Spleen (tissue), 11 donors: ENCODE data around the gene OR8B4. TPM values are rescaled to one million over a fixed set of nuclear protein-coding genes. Genes with fewer than 3 reads are reported as not detected.
A peak's percentile ranks its signal among the peaks of the same experiment; 100 is the strongest.
"Not testable (repeated sequence)": the region's sequence is repeated elsewhere in the genome, so short reads cannot be mapped to it uniquely, and the experiment has no call there.

ENCODE experiments used
- DNase-seq: peaks from one replicate; pipeline ENCODE4 v3.0.0-alpha.2; 2020
- H3K27ac ChIP-seq, 8 donors: fragments of 200-600 bp; sonication (generic) in 7 of 8; 1 replicate in 4 of 8; 2 replicates in 4 of 8; pipeline versions ENCODE4 v1.5.0 to v1.8.0; 2016 to 2021; ENCODE audit warnings: inconsistent platforms in 4 of 8, mild to moderate bottlenecking in 4 of 8, moderate library complexity in 1 of 8
- H3K27me3 ChIP-seq, 7 donors: fragments of 200-600 bp; sonication (generic) in 6 of 7; replicated peaks in 1 of 7; 1 replicate in 4 of 7; 2 replicates in 3 of 7; pipeline versions ENCODE4 v1.5.0 to v1.8.0; 2016 to 2021; ENCODE audit warnings: inconsistent platforms in 3 of 7, mild to moderate bottlenecking in 1 of 7
- H3K36me3 ChIP-seq, 6 donors: fragments of 200-600 bp; sonication (generic) in 5 of 6; 1 replicate in 4 of 6; 2 replicates in 2 of 6; pipeline versions ENCODE4 v1.5.0 to v1.8.0; 2016 to 2021; ENCODE audit warnings: inconsistent platforms in 2 of 6
- H3K4me1 ChIP-seq, 6 donors: fragments of 200-600 bp; sonication (generic) in 5 of 6; 1 replicate in 3 of 6; 2 replicates in 3 of 6; pipeline versions ENCODE4 v1.5.0 to v1.8.0; 2016 to 2021; ENCODE audit warnings: inconsistent platforms in 3 of 6
- H3K4me3 ChIP-seq, 8 donors: fragments of 200-600 bp; sonication (generic) in 7 of 8; 1 replicate in 4 of 8; 2 replicates in 4 of 8; pipeline versions ENCODE4 v1.5.0 to v1.8.0; 2016 to 2021; ENCODE audit warnings: inconsistent platforms in 4 of 8, mild to moderate bottlenecking in 4 of 8, moderate library complexity in 2 of 8
- H3K9me3 ChIP-seq, 8 donors: fragments of 200-600 bp; sonication (generic) in 7 of 8; 1 replicate in 4 of 8; 2 replicates in 4 of 8; pipeline versions ENCODE4 v1.5.0 to v1.8.0; 2016 to 2021; ENCODE audit warnings: inconsistent platforms in 4 of 8
- CTCF ChIP-seq, 11 experiments: fragments of 200-600 bp in 7 of 11; fragments of 450-650 bp in 4 of 11; sonication (generic) in 4 of 11; IDR thresholded peaks in 8 of 11; conservative IDR thresholded peaks in 3 of 11; 1 replicate in 7 of 11; 2 replicates in 4 of 11; pipeline versions ENCODE4 v1.4.0 to v1.8.0; 2016 to 2021; ENCODE audit warnings: antibody characterized with exemption in 11 of 11, inconsistent platforms in 4 of 11, mild to moderate bottlenecking in 1 of 11
- POLR2A ChIP-seq, 3 donors: fragments of 450-650 bp; IDR thresholded peaks; one replicate each; pipeline ENCODE4 v1.5.1; 2017; ENCODE audit warnings: antibody characterized with exemption in 3 of 3, mild to moderate bottlenecking in 1 of 3
- POLR2AphosphoS5 ChIP-seq, 3 donors: sonication (generic); formaldehyde crosslinking; IDR thresholded peaks; one replicate each; pipeline ENCODE4 v1.5.1; 2017; ENCODE audit warnings: antibody characterized with exemption in 3 of 3
- WGBS, 5 donors: extraction: QIAGEN DNeasy Blood & Tissue Kit in 3 of 5; methylation state at CpG; one replicate each; pipeline versions ENCODE4 v1.1.5 to v1.1.7; 2013 to 2018; 5-methylcytosine and 5-hydroxymethylcytosine counted together
- intact Hi-C: fragments of 100-400 bp; cut with DNase I; formaldehyde crosslinking; loops from one replicate; pipeline ENCODE4 v1.15.0; 2023; ENCODE audit warnings: low total_unique reads
- polyA plus RNA-seq, 3 donors: library from polyadenylated mRNA; stranded (reverse); fragments of 200-250 nt; gene quantifications; one replicate each; pipeline ENCODE4 v1.2.1, GENCODE V29; 2013
- total RNA-seq, 7 donors: library from RNA; depleted of rRNA in 3 of 7; stranded (reverse); fragments of >200 nt in 3 of 7; fragmentation: NEBNext Ultra II Directional in 4 of 7; extraction: Animal tissue kit (Norgen Biotek cat#: 25700) in 4 of 7; gene quantifications; one replicate each; pipeline versions ENCODE4 v1.1.0 to v1.2.1, GENCODE V29; 2016 to 2021
- donor health status: healthy with polysubstance abuse.
- donor health status: DM: no; HTN: no; CAD: no; lungs with moderate emphysema.
- donor health status: DM: no; HTN: no; CAD: no.
- donor health status: Bipolar disorder and iron deficiency.
- donor health status: healthy.
- donor health status: DM: no; HTN: no; CAD: no.
- donor health status: DM: yes; HTN: yes; CAD: no.

Gene OR8B4
- total and polyA plus RNA-seq, 10 donors = not detected

- no peaks in the 10 kb centered on the region for H3K36me3 ChIP-seq
- no peak overlapping the region for H3K4me3 ChIP-seq
- H3K9me3 ChIP-seq = no peaks in the 10 kb centered on the region
- no peaks in the 10 kb centered on the region for H3K27me3 ChIP-seq
- H3K27ac ChIP-seq = no peak overlapping the region
- no peaks in the 10 kb centered on the region for H3K4me1 ChIP-seq
- intact Hi-C loops = no loop called here
- WGBS, 5 donors = 37 to 52% (median 44%) methylated on average over 8 of the region's 8 CpGs
- DNase-seq = no peak
- no peak for TF ChIP-seq POLR2A (IDR thresholded peaks at IDR 0.05)
- no peak for TF ChIP-seq POLR2AphosphoS5 (IDR thresholded peaks at IDR 0.05)
- peak; percentile 16 to 79 (median 52) for TF ChIP-seq CTCF (IDR thresholded peaks at IDR 0.05 in 8 of 11, conservative IDR thresholded peaks at IDR 0.05 in 3 of 11)
These were observed 22.2 kb downstream of the OR8B4 start for GRCh38 chr11:124402326-124402922.

GRCh38 chr11:124398924-124399323 is 25.7 kb downstream of the OR8B4 start, which contains the start of gene OR8B3:
TSS of gene OR8B3 (minus strand) at chr11:124399024. CDS start at chr11:124397351, 1,673 bp downstream.
- intact Hi-C loops = no loop called here
- Histone ChIP-seq H3K4me3 (no peak within 1 kb of the TSS), H3K9me3 (no peaks in the 10 kb centered on the region), H3K27me3 (no peaks in the 10 kb centered on the region), H3K4me1 (no peaks in the 10 kb centered on the region), H3K36me3 (no peaks in the 10 kb centered on the region), H3K27ac (no peak within 1 kb of the TSS)
- TF ChIP-seq POLR2AphosphoS5 (IDR thresholded peaks at IDR 0.05) (no peak), POLR2A (IDR thresholded peaks at IDR 0.05) (no peak), CTCF (IDR thresholded peaks at IDR 0.05 in 8 of 11, conservative IDR thresholded peaks at IDR 0.05 in 3 of 11) (no peak)
- no peak for DNase-seq

GRCh38 chr11:124396847-124397246 is 27.8 kb downstream of the OR8B4 start:
- H3K27me3 ChIP-seq, H3K27ac ChIP-seq, H3K4me3 ChIP-seq, DNase-seq, H3K4me1 ChIP-seq, H3K9me3 ChIP-seq, intact Hi-C loops, H3K36me3 ChIP-seq: not testable (repeated sequence)
- WGBS, 5 donors = 84 to 92% (median 89%) methylated on average over 2 to 4 of the region's 4 CpGs

- no peak for DNase-seq
- H3K4me3 ChIP-seq = no peak overlapping the region
- H3K27ac ChIP-seq = no peak overlapping the region
- no peak for TF ChIP-seq CTCF (IDR thresholded peaks at IDR 0.05 in 8 of 11, conservative IDR thresholded peaks at IDR 0.05 in 3 of 11)
- TF ChIP-seq POLR2A (IDR thresholded peaks at IDR 0.05) = no peak
- no peak for TF ChIP-seq POLR2AphosphoS5 (IDR thresholded peaks at IDR 0.05)
- H3K36me3 ChIP-seq = no peaks in the 10 kb centered on the region
- no peaks in the 10 kb centered on the region for H3K9me3 ChIP-seq
- H3K4me1 ChIP-seq = no peaks in the 10 kb centered on the region
- intact Hi-C loops = no loop called here
- H3K27me3 ChIP-seq = no peaks in the 10 kb centered on the region
- WGBS, 5 donors = 57 to 88% (median 76%) methylated on average over 3 of the region's 3 CpGs
These were observed 30.3 kb downstream of the OR8B4 start for GRCh38 chr11:124394408-124394807.

GRCh38 chr11:124384399-124384798 is 40.3 kb downstream of the OR8B4 start, which contains the start of gene OR8B2:
TSS of gene OR8B2 (minus strand) at chr11:124384499. CDS start at chr11:124383343, 1,156 bp downstream.
- TF ChIP-seq CTCF (IDR thresholded peaks at IDR 0.05 in 8 of 11, conservative IDR thresholded peaks at IDR 0.05 in 3 of 11) (no peak), POLR2A (IDR thresholded peaks at IDR 0.05) (no peak), POLR2AphosphoS5 (IDR thresholded peaks at IDR 0.05) (no peak)
- Histone ChIP-seq H3K36me3 (no peaks in the 10 kb centered on the region), H3K27me3 (no peaks in the 10 kb centered on the region), H3K9me3 (no peaks in the 10 kb centered on the region), H3K4me1 (no peaks in the 10 kb centered on the region), H3K27ac (no peak within 1 kb of the TSS), H3K4me3 (no peak within 1 kb of the TSS)
- 82 to 97% (median 88%) methylated on average over 2 of the region's 2 CpGs for WGBS, 5 donors
- intact Hi-C loops = no loop called here
- DNase-seq = no peak

GRCh38 chr11:124382857-124383256 is 41.8 kb downstream of the OR8B4 start:
- DNase-seq, H3K27ac ChIP-seq, H3K4me3 ChIP-seq, H3K27me3 ChIP-seq, H3K4me1 ChIP-seq, H3K36me3 ChIP-seq, H3K9me3 ChIP-seq, intact Hi-C loops: not testable (repeated sequence)
- 83 to 92% (median 86%) methylated on average over 4 to 5 of the region's 6 CpGs for WGBS, 5 donors
